ENCODE measurements around the gene WDR37.

GRCh38 chr10:1152386-1153250 is 96.4 kb downstream of the WDR37 start:
- TF ChIP-seq CTCF (IDR thresholded peaks at IDR 0.05) (no peak), TCF7L2 (IDR thresholded peaks at IDR 0.05; ENCODE audit: low read depth, low read length) (no peak)
